GM12874 (cell line): ENCODE data around the gene MBTPS1.

Source experiments
- CTCF ChIP-seq: IDR thresholded peaks from 2 replicates; pipeline ENCODE4 v1.5.1; 2011; ENCODE audit warnings: low read depth, mild to moderate bottlenecking, control low read depth, low read length, moderate library complexity; ENCODE audit not compliant: insufficient read depth

The MBTPS1 gene

DNA sequence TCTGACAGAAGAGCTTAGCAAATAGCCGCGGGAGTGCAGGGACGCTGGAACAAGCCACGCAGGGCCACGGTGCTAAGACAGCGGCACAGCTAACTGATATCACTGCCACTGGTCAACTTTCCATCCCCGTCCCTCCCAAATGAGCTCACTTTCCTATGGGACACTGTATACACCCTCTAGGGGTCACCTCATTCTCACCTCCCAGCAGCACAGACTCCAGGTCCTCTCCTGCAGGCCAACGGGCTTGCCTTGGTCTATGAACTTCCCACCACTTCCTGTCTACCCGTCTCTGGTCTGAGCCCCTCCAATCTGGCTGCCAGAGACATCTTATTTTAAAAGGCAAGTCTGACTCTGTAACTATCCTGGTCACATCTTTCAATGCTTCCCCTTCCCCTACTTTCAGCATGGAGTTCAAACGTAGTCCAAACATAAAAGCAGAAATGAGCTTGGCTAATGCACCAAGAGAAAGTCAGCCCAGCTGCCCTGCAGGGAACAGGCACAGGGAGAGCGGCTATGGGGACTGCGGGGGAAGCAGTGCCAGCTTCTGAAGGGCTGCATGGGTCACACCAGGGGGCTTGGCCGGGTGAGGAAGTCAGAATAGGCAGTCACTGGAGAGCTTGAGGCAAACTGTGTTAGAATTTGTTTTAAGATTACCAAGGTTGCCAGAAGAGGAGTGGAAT lies 47.8 kb downstream of the MBTPS1 start:
- no peak for TF ChIP-seq CTCF

GRCh38 chr16:84068041-84068440 lies 48.7 kb downstream of the MBTPS1 start:
- TF ChIP-seq CTCF, result no peak

DNA sequence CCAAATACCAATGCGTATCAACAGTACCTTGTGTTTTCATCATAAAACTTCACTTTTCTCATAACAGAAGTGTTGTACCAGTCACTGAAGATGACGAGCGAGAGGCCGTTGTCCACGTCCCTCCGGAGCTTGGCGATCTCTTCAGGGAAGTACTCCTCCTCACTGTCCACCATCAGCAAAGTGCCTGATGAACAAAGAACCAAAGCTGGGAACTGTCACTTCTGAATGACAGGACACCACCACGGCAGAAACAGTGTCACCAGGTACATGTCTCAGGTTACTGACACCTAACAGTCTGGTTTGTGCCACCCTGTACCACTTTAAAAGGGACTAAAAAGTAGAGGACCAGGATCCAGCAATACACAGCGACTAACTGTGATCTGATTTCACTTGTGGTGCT lies 49.1 kb downstream of the MBTPS1 start:
- no peak for TF ChIP-seq CTCF

DNA sequence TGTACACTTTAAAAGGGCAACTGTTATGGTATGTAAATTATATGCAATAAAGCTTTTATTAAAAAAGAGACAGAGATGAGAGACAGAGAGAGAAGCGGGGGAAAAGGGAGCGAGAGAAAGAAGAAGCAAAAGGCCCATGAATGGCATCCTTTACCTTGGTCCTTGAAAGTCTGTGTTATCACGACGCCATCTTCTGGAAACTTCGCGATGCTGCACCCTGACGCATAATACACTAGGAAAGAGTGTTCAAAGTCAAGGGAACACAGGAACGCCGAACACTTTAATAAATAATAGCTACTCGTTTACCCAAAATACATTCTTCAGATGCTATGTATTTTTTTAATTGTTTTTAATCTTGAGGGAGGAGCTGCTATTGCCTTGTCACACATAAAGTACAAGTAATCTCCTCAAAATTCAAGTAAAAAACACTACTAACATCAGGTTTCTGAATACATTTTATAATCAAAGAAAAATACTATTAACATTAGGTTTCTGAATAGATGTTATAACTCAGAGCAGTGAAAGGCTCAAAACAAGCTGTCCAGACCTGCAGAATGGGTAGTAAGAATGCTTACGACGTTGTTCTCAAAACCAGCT lies 51.1 kb downstream of the MBTPS1 start:
- TF ChIP-seq CTCF, result peak; percentile 53; the same call in 1 of the 2 replicates

DNA sequence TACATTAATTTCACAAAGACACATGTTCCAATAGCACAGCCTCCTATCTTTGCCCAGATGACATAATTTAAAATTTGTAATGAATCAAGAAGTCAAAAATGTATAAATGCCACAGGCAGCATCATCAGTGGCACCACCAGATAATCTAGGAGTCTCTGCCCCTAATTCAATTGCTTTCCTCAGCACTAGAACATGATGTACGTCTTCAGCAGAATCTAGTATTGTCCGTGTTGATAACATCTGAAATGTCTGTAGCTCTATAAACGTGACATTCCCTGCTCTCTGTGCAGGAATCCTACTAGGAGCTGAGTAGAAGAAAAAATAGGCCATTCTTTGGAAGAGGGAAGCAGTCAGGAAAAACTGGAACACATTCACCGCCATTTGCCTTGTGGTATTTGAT lies 52.8 kb downstream of the MBTPS1 start:
- no peak for TF ChIP-seq CTCF

- peak; percentile 82 for TF ChIP-seq CTCF
These were observed 53.8 kb downstream of the MBTPS1 start for GRCh38 chr16:84062734-84063640.

DNA sequence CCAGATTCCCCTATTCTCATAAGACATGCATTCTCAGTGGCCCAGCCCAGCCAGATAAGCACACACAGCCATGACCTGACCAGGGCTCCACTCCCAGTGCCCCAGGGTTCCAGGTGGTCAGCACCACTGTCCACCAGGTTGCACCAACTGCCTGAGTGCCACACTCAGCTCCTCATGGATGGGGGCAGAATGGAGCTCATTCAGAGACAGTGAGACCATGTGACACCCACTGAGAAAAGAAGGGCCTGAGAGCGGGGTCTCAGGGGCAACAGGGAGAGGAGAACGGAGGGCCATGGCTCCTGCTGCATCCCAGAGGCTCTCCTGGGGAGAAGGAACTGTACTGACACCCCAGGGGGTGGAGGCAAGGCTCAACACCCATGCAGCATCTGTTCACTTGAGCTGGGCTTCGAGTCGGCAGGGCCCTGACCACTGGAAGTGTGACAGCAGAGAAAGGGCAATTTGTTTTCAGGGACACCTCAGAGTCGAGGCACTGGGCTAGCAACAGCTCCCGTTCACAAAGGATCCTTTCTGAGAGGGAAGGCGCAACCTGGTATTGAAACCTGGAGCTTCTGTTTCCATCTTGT lies 55.4 kb downstream of the MBTPS1 start:
- no peak for TF ChIP-seq CTCF
